Measurements from ENCODE around the gene BARHL2. TPM values are rescaled to one million over a fixed set of nuclear protein-coding genes. Genes with fewer than 3 reads are reported as not detected.
A peak's percentile ranks its signal among the peaks of the same experiment; 100 is the strongest.

Gene BARHL2
- total and polyA plus RNA-seq, 2 of the 4 experiments (the other 2 are of a cell fraction): not detected

DNA sequence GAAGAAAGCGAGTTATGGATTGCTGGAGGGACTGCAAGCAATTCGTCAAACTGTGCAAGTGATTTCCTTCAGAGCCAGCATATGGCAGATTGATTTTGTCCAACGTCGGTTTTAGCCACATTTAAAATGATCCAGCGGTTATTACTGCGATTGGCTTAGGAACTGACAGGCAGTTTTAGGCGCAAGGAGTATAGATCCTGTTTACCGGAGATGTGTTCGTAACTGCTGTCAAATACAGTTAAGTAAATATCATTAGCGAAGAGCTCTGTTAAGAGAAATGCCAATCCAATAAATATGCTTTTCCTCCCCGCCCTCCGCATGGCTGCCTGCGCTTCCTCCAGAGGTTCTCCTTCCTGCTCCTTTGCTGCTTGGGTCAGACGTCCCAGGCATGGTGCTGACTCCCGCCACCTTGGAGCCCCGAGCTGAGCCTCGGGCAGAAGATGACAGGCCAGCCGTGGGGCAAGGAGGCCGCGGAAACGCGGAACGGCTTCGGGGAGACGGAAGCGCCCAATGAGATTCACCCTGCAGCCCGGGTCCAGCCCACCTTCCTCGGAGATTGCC, 9.4 kb upstream of the BARHL2 start:
- Histone ChIP-seq H3K9ac (ENCODE audit: low read depth, low read length) (no peak overlapping the region), H3K9me1 (ENCODE audit: insufficient read depth, low read length) (no peaks in the 10 kb centered on the region), H3K4ac (ENCODE audit: low read depth, low read length) (no peak overlapping the region), H3K27ac (ENCODE audit: insufficient read depth, low read length) (no peak overlapping the region), H3K79me1 (ENCODE audit: low read depth in 1 of 2, low read length in 2 of 2) (no peaks in the 10 kb centered on the region), H3K23ac (ENCODE audit: low read depth, low read length) (no peak overlapping the region), H2AFZ (replicated peaks; ENCODE audit: low read length, poor library complexity) (peak overlapping the region; percentile 35), H3K14ac (replicated peaks; ENCODE audit: low read depth, low read length) (no peak overlapping the region), H3K4me2 (ENCODE audit: low read depth, low read length) (no peak overlapping the region), H3K4me1 (ENCODE audit: control insufficient read depth, insufficient read depth, low read length) (0 out of 2 replicates have a peak, but pooled peaks cover 1% of the 10 kb centered on the region), H2BK120ac (ENCODE audit: low read depth, low read length) (no peak overlapping the region), H3K27me3 (ENCODE audit: control insufficient read depth, insufficient read depth, low read length) (peaks cover 91% of the 10 kb centered on the region), H4K5ac (ENCODE audit: low read depth, low read length) (no peak overlapping the region), H4K8ac (ENCODE audit: low read depth in 2 of 2, low read length in 2 of 2) (no peak overlapping the region), H2AK5ac (ENCODE audit: low read depth, low read length) (no peak overlapping the region), H2BK5ac (ENCODE audit: low read depth, low read length, poor library complexity, severe bottlenecking) (no peak overlapping the region), H2AK9ac (replicated peaks; ENCODE audit: low read depth, low read length, poor library complexity) (no peak overlapping the region), H3K9me3 (ENCODE audit: control insufficient read depth, insufficient read depth, low read length) (peaks cover 12% of the 10 kb centered on the region; the same call in 1 of the 2 replicates), H3K36me3 (ENCODE audit: control insufficient read depth, insufficient read depth, low read length) (no peaks in the 10 kb centered on the region), H3K18ac (ENCODE audit: low read depth, low read length) (no peak overlapping the region), H3K56ac (ENCODE audit: extremely low read depth, insufficient read depth, low read length) (no peak overlapping the region), H2BK15ac (ENCODE audit: low read depth, low read length) (no peak overlapping the region), H4K91ac (ENCODE audit: insufficient read depth, low read depth, low read length) (no peak overlapping the region), H3K4me3 (ENCODE audit: insufficient read depth, low read depth, low read length) (no peak overlapping the region), H2BK20ac (ENCODE audit: low read depth, low read length) (no peak overlapping the region), H4K20me1 (ENCODE audit: insufficient read depth, low read length) (no peaks in the 10 kb centered on the region)
- intact Hi-C loops (cut with micrococcal nuclease): loop anchor here (5.0 to 10.0 kb wide), 2 partner anchors 126 to 548 kb away; no protein-coding TSS in a partner anchor
- DNase-seq (no peak), ATAC-seq (ENCODE audit: low read depth) (no peak)
- BruUV-seq (replicated peaks): no TSS peak
- TF ChIP-seq, protein P1, sequence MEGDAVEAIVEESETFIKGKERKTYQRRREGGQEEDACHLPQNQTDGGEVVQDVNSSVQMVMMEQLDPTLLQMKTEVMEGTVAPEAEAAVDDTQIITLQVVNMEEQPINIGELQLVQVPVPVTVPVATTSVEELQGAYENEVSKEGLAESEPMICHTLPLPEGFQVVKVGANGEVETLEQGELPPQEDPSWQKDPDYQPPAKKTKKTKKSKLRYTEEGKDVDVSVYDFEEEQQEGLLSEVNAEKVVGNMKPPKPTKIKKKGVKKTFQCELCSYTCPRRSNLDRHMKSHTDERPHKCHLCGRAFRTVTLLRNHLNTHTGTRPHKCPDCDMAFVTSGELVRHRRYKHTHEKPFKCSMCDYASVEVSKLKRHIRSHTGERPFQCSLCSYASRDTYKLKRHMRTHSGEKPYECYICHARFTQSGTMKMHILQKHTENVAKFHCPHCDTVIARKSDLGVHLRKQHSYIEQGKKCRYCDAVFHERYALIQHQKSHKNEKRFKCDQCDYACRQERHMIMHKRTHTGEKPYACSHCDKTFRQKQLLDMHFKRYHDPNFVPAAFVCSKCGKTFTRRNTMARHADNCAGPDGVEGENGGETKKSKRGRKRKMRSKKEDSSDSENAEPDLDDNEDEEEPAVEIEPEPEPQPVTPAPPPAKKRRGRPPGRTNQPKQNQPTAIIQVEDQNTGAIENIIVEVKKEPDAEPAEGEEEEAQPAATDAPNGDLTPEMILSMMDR (conservative IDR thresholded peaks at IDR 0.05; ENCODE audit: low read depth, low read length): no peak
- TF ChIP-seq, protein P2, sequence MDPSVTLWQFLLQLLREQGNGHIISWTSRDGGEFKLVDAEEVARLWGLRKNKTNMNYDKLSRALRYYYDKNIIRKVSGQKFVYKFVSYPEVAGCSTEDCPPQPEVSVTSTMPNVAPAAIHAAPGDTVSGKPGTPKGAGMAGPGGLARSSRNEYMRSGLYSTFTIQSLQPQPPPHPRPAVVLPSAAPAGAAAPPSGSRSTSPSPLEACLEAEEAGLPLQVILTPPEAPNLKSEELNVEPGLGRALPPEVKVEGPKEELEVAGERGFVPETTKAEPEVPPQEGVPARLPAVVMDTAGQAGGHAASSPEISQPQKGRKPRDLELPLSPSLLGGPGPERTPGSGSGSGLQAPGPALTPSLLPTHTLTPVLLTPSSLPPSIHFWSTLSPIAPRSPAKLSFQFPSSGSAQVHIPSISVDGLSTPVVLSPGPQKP (IDR thresholded peaks at IDR 0.05; ENCODE audit: borderline replicate concordance, low read depth, low read length): no peak
- no peak for TF ChIP-seq MXI1 (IDR thresholded peaks at IDR 0.05; ENCODE audit: borderline replicate concordance, low read depth, low read length)
- TF ChIP-seq CHD1 (IDR thresholded peaks at IDR 0.05; ENCODE audit: low read depth, low read length): no peak
- TF ChIP-seq RCOR1 (IDR thresholded peaks at IDR 0.05; ENCODE audit: insufficient replicate concordance, low read length): no peak
- TF ChIP-seq RFX5 (IDR thresholded peaks at IDR 0.05; ENCODE audit: low read depth, low read length): no peak
- ChIA-PET CTCF (interaction anchor here (0.9 to 1.0 kb wide), 2 partner anchors 9 to 249 kb away, joined by 3 read pairs; no protein-coding TSS in a partner anchor), POLR2A (ENCODE audit: unreplicated experiment) (interaction anchor here (0.5 kb wide), 1 partner anchor 467 kb away, joined by 4 read pairs; no protein-coding TSS in a partner anchor)
- dilution Hi-C loops (cut with HindIII; ENCODE audit: low sequenced_read_pairs, unreplicated experiment): no loop called here
- WGBS, 2 experiments (ENCODE audit: extremely low coverage in 2 of 2, insufficient read length in 1 of 2): 8% methylated on average over 20 of the region's 28 CpGs; no CpG with 5 or more reads in 1 of the 2 experiments
- in situ Hi-C loops (cut with MboI; ENCODE audit: low sequenced_read_pairs): loop anchor here (10.0 kb wide), 2 partner anchors 238 to 438 kb away; no protein-coding TSS in a partner anchor

Measured in IMR-90 (cell line).